GM18519 (cell line): ENCODE measurements around the gene SPSB3.
A peak's percentile ranks its signal among the peaks of the same experiment; 100 is the strongest.

Source experiments
- ATAC-seq: cut with Tn5 transposase; IDR thresholded peaks from one replicate; pipeline ENCODE4 v1.9.1; 2021; ENCODE audit warnings: mild to moderate bottlenecking, moderate library complexity; ENCODE audit not compliant: unreplicated experiment, low FRiP score

Gene SPSB3

DNA sequence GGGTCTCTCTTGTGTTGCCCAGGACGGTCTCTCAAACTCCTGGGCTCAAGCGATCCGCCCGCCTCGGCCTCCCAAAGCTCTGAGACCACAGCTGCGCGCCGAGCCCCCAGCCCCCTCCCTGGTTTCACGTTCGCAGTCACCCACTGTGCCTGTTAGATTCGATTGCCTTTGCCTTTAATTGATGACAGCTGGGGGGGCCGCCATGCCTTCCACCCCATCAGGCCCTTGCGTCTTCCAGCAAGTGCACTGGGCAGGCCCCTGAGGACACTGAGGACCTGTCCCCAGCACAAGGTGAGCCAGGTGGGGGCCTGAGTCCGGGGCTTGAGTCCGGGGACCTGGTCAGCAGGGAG lies 7.9 kb upstream of the SPSB3 start:
- no peak for ATAC-seq

DNA sequence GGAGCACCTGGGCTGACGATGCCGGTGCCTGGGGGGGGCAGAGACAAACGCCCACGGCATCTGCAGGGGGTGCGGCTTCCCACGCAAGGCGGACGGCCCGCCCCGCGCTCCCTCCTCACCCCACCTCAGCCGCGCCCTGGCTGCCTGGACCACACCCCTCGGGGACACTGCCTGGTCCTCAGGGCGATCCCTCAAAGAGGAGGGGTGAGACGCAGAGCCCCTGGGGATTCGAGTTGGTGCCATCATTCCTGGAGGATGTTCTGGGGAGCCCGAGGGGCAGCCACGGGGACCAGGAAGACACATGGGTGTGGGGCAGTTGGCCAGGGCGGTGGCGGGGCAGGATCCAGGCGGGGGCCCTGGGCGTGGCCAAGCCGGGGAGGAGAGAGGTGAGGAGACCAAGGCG lies 7.3 kb upstream of the SPSB3 start:
- ATAC-seq = no peak

DNA sequence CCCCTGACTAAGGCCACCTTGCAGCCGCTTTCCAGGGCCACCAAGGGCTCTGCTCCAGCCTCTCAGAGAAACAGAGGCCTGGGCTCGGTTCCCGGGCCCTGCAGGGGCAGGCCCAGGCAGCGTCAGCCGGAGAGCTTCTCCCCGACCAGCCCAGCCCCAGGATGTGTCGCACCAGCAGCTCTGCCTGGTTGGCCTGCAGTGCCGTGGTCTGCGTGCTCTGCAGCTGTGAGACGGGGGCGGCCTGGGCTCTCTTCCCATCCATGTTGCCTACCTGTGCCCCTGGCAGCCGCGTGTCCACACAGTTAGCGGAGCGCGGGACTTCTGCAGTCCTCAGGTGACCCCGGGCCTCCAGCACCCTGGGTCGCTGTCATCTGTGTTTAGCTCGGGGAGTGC lies 6.3 kb upstream of the SPSB3 start:
- ATAC-seq = no peak

DNA sequence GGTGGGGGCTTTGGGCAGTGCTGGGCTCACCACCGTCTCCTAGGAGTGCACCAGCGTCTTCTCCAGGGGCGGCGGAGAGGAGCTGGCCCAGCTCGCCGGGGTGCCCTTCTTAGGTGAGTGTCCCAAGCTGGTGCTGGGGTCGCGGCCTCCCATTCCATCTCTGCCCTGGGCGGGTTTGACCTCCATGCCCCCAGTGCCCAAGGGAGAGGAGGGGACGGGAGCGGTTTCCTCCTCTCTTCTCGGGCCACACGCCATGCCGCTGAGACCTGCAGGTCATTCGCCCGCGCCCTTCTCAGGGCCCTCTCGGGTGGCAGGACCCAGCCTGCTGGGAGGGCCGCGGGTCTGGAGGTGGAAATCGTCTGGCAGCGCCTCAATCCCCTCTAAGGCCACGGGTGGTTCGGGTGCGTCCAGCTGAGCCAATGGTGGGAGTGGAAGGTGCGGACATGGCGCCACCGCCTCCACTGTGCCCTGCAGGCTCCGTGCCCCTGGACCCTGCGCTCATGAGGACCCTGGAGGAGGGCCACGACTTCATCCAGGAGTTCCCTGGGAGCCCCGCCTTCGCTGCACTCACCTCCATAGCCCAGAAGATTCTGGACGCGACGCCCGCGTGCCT lies 5.8 kb upstream of the SPSB3 start:
- ATAC-seq = no peak

DNA sequence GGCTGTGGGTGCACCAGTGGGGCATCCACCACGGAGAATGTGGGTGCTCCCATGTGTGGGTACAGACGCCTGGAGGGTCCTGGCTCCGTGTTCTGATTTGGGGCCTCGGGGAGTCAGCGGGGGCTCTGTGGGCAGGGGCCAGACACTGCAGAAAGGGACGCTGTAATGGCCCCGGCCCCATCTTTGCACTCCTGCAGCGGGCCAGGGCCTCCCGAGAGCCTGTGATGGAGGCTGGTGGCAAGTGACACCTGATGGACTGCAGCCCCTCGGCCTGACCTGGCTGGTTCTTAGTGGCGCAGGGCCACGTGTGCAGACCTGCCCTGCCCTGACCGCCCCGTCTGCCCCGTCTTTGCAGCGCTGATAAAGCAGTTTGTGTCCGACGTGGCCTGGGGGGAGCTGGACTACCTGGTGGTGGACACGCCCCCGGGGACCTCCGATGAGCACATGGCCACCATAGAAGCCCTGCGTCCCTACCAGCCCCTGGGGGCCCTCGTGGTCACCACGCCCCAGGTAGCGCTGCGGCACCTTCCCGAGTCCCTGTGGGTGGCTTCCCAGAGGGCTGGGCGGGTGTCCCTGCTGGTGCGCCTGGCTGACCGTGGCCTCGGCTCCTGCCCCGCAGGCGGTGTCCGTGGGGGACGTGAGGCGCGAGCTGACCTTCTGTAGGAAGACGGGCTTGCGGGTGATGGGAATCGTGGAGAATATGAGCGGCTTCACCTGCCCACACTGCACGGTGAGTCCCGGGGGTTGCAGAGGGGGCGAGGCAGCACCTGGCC lies 5.1 kb upstream of the SPSB3 start:
- no peak for ATAC-seq

DNA sequence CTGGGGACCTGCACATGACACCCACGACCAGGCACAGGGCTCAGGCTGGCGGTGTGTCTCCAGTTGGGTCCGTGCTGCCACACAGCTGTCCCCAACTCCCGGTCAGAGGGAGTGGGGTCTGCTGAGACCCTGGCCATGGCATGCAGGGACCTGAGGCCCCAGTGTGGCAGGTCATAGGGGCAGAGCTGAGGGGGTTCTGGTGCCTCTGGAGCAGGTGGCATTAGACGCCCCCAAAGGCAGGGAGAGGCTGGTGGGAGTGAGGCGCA lies 4.6 kb upstream of the SPSB3 start:
- ATAC-seq = no peak

DNA sequence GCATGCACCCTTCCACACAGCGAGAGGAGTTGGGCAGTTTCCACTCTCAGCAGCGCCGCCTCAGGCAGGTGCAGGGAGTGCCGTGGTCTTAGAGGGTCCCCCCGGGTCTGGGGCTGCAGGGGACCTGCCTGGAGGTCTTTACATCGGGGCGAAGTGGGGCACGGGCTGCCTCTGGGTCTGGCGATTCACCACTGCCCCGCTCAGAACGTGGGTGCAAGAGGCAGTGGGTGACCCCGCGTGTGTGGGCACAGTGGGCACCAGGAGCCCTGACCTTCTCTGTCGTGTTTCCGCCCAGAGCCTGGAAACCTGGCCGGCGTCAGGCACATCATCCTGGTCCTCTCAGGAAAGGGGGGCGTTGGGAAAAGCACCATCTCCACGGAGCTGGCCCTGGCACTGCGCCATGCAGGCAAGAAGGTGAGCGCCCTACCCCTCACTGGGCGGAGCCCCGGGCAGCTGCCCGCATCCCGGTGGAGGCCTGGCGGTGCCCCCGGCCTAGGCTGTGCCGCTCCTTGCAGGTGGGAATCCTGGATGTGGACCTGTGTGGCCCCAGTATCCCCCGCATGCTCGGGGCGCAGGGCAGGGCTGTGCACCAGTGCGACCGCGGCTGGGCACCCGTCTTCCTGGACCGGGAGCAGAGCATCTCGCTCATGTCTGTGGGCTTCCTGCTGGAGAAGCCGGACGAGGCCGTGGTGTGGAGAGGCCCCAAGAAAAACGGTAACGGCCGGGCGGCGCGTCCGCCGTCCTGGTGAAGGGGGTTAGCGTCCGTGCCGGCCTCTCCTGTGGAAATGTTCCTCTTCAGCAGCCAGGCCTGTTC lies 4.1 kb upstream of the SPSB3 start:
- ATAC-seq = no peak

DNA sequence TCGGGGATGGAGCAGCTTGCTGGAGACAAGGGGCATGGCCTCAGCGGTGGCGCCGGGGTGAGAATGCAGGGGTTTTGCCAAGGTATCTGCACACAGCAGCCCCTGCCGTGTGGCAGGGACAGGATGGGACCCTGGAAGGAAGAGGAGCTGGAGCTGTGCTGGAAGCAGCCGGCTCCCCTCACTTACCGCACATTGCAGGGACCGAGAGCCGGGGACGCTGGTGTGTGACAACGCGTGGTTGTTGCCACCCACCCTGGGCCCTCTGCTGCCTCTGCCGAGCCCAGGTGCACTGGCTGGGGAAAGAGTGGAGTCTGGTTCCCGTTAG lies 3.4 kb upstream of the SPSB3 start:
- no peak for ATAC-seq

DNA sequence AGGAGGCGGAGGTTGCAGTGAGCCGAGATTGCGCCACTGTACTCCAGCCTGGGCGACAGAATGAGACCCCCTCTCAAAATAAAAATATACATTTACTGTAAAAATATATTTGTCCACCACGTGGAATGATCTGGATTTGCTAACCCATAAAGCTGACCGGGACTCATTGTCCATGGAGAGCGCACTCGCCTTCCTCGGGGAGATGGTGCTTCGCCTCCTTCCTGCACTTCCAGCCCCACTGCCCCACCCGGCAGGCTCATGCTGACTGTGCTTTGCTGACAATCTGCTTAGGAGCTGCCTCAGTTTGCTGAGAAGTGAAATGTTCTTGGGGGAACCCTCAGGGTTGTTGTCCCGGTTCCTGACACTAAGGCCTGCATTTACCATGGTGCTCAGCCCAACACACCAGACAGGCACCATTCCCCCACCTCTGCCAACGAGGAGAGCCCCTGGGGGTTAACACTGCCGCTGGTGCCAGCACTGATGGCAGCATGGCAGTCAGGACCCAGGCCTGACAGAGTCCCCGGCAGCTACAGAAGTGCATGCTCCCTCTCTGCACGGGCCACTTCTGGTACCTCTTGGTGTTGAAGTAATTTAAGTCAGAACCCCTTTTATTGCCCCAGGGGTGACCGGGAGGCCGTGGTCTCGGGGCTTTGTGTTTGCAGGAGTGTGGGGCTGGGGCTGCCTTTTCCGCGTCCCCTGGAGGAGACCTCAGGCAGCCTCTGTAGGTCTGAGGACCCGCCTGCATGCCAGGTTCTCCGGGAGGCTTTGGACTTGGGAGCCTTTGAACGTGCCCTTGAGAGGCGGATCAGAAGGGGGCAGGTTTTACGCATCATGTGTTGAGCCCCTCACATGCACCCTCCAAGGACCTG lies 2.8 kb upstream of the SPSB3 start:
- ATAC-seq = no peak

DNA sequence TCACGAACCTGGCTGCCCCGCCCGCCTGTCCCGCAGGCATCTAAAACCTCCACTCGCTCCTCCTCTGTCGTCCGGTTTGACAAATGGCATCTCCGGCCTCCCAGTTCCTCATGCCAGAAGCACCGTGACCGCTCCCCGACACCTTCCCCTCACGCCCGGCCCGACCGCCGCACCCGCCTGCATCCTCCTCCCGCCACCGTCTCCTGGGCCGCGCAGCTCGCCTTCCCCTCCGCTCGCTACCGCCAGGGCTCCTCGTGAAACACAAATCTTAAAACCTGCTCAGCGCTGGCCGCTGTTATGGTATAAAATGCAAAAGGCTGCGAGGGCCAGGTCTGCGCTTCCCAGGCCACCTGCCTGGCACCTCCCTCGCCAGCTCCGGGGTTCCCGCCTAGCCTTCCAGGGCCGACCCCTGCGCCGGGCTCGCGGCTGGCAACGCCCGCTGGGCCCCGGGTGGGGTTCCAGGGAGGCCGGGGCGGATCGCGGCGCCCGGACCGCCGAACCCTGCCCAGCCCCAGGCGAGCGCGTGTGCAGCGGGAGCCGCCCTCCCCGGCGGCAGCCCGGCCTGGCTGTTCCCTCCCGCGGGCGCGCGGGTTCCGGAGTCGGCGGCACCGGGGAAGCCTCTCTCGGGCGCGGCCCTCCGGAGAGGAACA lies 488 bp downstream of the SPSB3 start:
- peak; percentile 4 for ATAC-seq

DNA sequence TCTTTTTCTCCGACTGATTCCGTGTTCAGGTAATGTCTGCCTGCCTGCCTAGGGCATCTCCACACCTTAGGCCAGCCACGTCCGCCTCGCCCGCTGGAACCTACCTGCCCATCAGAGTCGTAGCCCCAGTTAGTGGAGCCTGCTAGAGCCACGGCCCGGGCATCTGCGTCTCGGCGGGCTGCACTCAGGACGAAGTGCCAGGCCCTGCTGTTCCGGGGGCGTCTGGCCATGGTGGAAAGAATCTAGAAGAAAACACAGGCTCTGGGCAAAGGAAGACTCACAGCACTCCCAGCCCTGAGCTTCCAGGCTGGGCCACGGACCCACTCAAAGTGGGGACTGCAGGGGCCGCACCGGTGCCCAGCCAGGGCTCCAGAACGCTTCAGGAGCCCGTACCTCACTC lies 1.1 kb downstream of the SPSB3 start:
- no peak for ATAC-seq

DNA sequence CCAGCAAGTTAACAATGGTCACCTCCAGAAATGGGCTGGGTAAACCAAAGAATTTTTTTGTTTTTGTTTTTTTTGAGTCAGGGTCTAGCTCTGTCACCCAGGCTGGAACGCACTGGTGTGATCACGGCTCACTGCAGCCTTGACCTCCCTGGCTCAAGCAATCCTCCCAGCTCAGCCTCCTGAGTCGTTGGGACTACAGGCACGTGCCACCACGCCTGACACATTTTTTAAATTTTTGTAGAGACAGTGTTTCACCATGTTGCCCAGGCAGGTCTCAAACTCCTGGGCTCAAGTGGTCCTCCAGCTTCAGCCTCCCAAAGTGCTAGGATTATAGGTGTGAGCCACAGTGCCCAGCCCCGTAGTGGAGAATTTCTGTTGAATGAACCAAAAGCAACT lies 1.7 kb downstream of the SPSB3 start:
- ATAC-seq = no peak

DNA sequence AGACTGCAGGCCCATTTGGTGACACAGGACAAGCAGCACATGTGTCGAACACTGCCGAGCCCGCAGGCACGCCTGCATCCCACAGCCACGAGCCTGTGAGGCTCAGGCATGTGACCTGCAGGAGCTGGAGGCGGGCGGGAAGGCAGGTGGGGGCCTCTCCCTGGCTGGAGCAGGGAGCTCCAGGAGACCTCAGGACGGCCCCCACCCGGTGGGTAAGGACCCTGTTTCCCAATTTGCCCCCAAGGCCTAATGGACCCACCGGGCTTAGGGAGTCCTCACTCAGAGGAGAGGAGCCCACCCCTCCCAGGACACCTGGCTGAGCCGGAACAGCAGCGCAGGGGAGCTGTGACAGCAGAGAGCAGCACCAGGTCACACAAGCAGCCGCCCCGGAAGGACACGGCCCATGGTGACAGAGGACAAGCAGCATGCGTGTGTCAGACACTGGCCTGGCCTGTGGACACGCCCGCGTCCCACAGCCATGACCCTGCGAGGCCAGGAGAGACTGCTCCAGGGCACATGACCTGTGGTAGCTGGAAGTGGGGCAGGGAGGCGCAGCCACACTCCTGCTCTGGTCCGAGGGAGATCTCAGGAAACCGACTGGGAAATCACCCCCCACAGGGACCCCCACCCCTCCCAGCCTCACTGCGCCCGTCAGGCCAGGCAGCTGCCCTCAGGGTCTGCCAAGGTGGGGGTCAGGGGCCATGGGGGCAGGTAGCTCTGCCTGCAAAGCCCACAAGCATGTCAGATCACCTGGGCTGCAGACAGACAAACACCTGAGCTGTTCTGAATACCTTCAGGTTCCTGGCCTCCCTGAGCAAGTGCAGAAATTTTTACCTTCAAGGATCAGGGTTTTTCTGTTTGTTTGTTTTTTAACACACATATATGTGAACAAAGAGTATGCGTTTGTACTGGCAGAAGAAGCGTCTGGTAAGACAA lies 2.4 kb downstream of the SPSB3 start:
- ATAC-seq = no peak

DNA sequence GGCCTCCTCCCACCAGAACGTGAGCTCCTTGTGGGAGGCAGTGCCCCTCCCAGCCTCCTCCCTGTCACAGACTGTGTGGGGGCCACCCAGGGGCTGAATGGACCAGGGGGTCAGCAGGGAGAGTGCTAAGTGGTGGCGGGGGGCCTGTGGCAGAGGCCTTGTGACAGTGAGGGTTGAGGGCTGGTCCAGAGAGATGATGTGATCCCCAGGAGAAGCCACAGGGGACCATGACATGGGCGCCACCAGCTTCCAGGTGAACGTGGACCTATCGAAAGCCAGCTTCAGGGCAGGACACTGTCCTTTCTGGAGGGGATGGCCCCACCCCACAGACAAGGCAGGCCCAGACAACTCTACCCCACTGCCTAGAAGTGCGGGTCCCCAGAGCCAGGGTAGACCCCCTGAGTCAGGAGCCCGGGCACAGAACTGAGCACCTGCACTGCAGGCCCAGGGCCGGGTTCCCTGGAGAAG lies 3.1 kb downstream of the SPSB3 start:
- no peak for ATAC-seq

DNA sequence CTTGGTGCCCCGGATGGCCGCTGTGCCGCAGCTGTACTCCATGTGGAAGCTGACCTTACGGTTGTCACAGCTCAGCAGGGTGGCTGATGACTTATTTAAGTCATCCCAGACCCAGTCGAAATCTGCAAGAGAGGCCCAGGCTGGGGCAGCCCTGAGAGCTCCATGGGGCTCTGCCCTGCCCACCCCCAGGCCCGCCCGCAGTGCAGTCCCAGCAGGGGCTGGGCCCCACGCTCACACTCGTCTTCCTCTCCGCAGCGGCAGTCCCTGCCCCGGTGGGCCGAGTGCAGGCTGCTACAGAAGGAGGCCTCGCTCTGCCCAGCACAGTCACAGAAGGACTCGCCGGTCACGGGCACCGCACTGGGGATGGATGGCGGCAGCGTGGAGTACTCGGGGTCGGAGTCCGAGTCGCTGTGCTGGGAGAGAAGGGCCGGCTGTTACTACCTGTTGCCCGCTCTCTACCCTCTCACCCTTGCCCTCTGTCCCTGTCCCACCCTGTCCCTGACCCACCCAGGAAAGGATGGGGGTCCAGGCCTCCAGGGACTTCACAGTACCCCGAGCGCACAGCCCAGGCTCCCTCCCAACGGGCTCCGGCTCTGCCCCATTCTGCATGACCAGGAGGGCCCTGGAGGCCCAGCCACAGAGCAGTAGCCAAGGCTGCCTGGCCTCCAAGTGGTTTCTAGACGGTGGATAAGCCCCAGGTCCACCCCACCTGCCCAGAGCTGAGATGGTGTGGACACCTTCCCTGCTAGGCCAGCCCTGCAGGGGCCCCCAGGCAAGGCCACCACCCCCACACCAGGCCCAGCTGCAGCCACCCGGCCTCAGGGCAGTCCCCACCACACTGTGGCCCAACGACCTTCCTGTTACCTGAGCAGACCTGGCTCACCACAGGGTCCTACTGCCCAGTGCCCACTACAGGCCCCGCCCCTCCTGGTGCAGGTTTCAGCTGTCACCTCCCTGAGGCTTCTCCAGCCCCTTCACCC lies 3.9 kb downstream of the SPSB3 start:
- no peak for ATAC-seq

DNA sequence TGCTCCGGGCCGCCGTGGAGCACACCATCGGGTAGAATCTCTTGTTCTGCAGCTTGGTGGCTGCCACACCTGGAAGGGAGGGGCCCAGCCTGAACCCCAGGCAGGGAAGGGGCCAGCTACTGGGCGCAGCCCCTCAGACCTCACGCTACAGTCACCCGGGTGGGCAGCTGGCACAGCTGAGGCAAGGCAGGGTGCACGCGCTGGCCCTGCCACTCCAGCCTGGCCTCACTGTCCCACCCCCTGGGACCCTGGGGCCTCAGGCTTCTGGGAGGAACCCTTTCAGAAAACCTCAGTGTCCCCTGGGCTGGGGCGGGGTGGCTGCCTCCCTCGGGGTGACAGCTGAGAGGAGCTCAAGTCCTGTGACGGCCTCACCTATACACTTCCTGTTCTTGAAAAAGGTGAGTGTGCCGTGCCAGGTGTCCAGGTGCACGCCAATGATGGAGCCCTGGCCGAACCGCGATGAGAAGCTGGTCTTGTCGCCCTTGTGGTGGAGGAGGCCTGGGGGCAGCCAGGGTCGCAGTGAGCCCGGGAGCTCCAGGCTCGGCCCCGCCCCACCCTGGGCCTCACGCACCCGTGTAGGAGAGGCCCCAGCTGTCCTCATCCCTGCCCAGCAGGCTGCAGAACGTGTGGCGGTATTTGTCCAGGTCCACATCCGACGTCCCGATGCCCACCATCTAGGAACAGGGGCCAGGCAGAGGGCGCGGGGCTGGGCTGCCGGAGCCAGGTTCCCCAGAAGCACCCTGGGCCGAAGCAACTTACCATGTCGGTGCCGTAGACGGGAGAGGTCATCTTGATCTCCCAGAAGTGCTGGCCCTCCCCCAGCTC lies 4.8 kb downstream of the SPSB3 start:
- ATAC-seq = no peak

DNA sequence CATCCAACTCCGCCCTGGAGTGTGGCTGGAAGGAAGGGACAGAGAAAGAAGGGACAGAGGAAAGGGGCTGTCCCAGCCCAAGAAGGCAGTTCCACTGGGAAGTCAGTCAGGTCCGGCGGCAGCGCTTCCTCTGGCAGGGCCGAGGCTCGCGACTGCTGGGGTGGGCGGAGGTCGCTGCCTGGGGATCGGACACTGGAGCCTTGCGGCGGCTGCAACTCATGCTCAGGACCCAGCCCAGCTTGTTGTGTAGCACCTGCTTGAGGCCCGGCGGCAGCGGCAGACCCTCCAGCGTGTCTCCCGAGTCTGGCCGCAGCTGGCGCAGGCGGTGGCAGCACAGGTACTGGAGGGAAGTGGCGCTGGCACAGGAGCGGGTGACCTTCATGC lies 5.4 kb downstream of the SPSB3 start:
- no peak for ATAC-seq

DNA sequence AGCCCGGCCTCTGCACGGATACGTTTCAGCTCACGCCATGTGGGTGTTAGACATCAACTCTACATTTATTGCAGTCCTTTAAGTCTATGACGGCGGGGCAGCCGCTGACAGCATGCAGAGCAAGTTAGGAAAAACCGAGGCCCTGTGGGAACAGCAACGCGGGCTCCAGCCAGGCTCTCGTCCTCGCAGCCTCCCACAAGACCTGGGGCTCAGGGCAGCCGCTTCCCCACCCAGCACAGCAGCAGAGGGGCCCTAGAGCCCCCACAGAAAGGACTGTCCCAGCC lies 5.8 kb downstream of the SPSB3 start:
- ATAC-seq = no peak
